ENCODE data around the gene ART3.

Gene ART3

DNA sequence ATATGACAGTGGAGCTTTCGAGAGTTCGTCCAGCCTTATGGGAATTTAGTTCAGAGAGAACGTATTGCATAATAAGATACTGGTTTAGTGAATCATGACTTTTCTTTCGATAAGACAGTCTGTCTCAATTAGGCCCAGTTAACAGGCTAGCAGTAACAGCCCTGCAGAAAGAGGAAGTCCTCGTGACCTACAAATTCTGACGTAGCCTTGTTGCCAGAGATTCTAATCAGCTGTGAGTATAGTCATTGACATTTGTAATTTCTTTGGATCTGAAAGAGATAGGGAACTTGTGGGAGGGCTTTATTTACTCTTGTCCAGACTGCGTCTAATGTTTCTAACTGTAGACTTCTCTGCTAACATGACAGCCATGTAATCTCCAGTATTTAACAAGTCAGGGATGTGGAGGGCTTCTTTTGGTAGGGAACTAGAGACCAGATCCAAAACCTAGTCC, 15.8 kb downstream of the ART3 start:
- Mint-ChIP-seq H3K4me3 (no peak overlapping the region), H3K4me1 (ENCODE audit: low read depth) (peaks cover 4% of the 10 kb centered on the region), H3K27ac (no peak overlapping the region), H3K36me3 (ENCODE audit: low read depth) (no peaks in the 10 kb centered on the region), H3K9me3 (no peaks in the 10 kb centered on the region), H3K27me3 (ENCODE audit: low read depth) (peaks cover 9% of the 10 kb centered on the region)

GRCh38 chr4:76091052-76091451, 16.5 kb downstream of the ART3 start:
- H3K9me3 Mint-ChIP-seq = no peaks in the 10 kb centered on the region
- H3K4me3 Mint-ChIP-seq = no peak overlapping the region
- H3K27me3 Mint-ChIP-seq (ENCODE audit: low read depth) = peaks cover 12% of the 10 kb centered on the region
- no peaks in the 10 kb centered on the region for H3K36me3 Mint-ChIP-seq (ENCODE audit: low read depth)
- no peak overlapping the region for H3K27ac Mint-ChIP-seq
- peaks cover 4% of the 10 kb centered on the region for H3K4me1 Mint-ChIP-seq (ENCODE audit: low read depth)

- Mint-ChIP-seq H3K27ac (no peak overlapping the region), H3K36me3 (ENCODE audit: low read depth) (no peaks in the 10 kb centered on the region), H3K4me3 (no peak overlapping the region)
Observed at GRCh38 chr4:76095568-76095967, 21.1 kb downstream of the ART3 start.

DNA sequence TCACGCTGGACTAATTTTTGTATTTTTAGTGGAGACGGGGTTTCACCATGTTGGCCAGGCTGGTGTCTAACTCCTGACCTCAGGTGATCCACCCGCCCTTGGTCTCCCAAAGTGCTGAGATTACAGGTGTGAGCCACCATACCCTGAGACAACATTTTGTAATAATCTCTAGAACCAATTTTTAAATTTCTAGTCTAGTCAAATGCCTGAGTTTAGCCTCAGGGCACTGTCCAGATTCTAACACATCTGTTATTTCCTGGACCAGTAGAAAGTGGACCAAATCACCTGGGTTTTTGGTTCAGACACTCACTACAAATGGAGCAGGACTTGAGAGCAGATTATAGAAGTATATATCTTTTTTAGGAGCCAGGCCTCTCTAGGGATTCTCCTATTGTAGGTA, 21.6 kb downstream of the ART3 start:
- no peak overlapping the region for H3K27ac Mint-ChIP-seq
- no peaks in the 10 kb centered on the region for H3K9me3 Mint-ChIP-seq
- H3K4me1 Mint-ChIP-seq (ENCODE audit: low read depth) = peaks cover 2% of the 10 kb centered on the region
- H3K36me3 Mint-ChIP-seq (ENCODE audit: low read depth) = no peaks in the 10 kb centered on the region
- peaks cover 17% of the 10 kb centered on the region for H3K27me3 Mint-ChIP-seq (ENCODE audit: low read depth)
- no peak overlapping the region for H3K4me3 Mint-ChIP-seq

More at GRCh38 chr4:76095568-76095967, 21.1 kb downstream of the ART3 start:
- Mint-ChIP-seq H3K4me1 (ENCODE audit: low read depth) (peaks cover 2% of the 10 kb centered on the region), H3K27me3 (ENCODE audit: low read depth) (peaks cover 17% of the 10 kb centered on the region), H3K9me3 (no peaks in the 10 kb centered on the region)

- Mint-ChIP-seq H3K27me3 (ENCODE audit: low read depth) (peaks cover 9% of the 10 kb centered on the region), H3K27ac (no peak overlapping the region), H3K4me3 (no peak overlapping the region), H3K9me3 (no peaks in the 10 kb centered on the region), H3K4me1 (ENCODE audit: low read depth) (no peaks in the 10 kb centered on the region), H3K36me3 (ENCODE audit: low read depth) (no peaks in the 10 kb centered on the region)
Observed at GRCh38 chr4:76105652-76106051, 31.1 kb downstream of the ART3 start.

- no peak overlapping the region for H3K4me3 Mint-ChIP-seq
- no peaks in the 10 kb centered on the region for H3K4me1 Mint-ChIP-seq (ENCODE audit: low read depth)
- H3K27ac Mint-ChIP-seq = no peak overlapping the region
- H3K9me3 Mint-ChIP-seq = no peaks in the 10 kb centered on the region
- no peaks in the 10 kb centered on the region for H3K36me3 Mint-ChIP-seq (ENCODE audit: low read depth)
- peaks cover 8% of the 10 kb centered on the region for H3K27me3 Mint-ChIP-seq (ENCODE audit: low read depth)
Observed at GRCh38 chr4:76106442-76106841, 31.9 kb downstream of the ART3 start.

- no peak overlapping the region for H3K27ac Mint-ChIP-seq
- H3K4me1 Mint-ChIP-seq (ENCODE audit: low read depth) = no peaks in the 10 kb centered on the region
- H3K4me3 Mint-ChIP-seq = no peak overlapping the region
- H3K27me3 Mint-ChIP-seq (ENCODE audit: low read depth) = no peaks in the 10 kb centered on the region
- H3K9me3 Mint-ChIP-seq = no peaks in the 10 kb centered on the region
- peaks cover 6% of the 10 kb centered on the region for H3K36me3 Mint-ChIP-seq (ENCODE audit: low read depth)
Observed at GRCh38 chr4:76108467-76109181, 34.1 kb downstream of the ART3 start.

DNA sequence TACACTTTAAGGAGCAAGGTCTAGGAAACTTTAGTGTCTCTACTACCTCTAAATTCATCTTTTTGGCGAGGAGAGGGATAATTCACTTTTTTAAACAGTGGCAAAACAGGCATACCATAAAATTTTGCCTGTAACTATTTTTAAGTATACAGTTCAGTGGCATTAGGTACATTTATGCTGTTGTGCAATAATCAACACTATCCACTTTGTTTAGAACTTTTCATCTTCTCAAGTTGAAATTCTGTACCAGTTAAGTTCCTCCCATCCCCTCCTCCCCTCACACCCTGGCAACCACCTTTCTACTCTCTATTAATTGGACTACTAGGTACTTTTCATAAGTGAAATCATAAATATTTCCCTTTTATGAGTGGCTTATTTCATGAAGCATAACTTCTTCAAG, 42.3 kb downstream of the ART3 start:
- Mint-ChIP-seq H3K27me3 (ENCODE audit: low read depth) (no peaks in the 10 kb centered on the region), H3K4me3 (no peak overlapping the region), H3K27ac (no peak overlapping the region), H3K4me1 (ENCODE audit: low read depth) (no peaks in the 10 kb centered on the region), H3K36me3 (ENCODE audit: low read depth) (peaks cover 44% of the 10 kb centered on the region), H3K9me3 (no peaks in the 10 kb centered on the region)

DNA sequence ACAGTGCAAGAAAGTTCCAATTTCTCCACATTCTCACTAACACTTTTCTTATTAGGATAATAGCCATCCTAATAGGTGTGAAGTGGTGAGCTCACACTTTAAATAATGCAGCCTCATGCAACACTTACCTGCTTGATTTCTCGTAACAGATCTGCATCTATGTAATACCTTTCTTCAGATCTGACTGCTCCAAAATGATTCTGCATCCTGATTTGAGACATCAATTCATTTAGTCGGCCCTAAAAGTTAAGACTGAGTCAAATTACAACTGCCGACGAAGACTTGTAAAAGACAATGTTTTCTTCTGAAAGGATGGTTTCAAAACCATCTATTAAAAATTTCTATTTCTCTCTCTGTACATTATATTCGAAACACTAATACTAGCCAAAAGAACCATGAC, 43.0 kb downstream of the ART3 start:
- Mint-ChIP-seq H3K4me3 (no peak overlapping the region), H3K27me3 (ENCODE audit: low read depth) (no peaks in the 10 kb centered on the region), H3K4me1 (ENCODE audit: low read depth) (no peaks in the 10 kb centered on the region), H3K27ac (no peak overlapping the region), H3K9me3 (no peaks in the 10 kb centered on the region), H3K36me3 (ENCODE audit: low read depth) (peaks cover 48% of the 10 kb centered on the region)

DNA sequence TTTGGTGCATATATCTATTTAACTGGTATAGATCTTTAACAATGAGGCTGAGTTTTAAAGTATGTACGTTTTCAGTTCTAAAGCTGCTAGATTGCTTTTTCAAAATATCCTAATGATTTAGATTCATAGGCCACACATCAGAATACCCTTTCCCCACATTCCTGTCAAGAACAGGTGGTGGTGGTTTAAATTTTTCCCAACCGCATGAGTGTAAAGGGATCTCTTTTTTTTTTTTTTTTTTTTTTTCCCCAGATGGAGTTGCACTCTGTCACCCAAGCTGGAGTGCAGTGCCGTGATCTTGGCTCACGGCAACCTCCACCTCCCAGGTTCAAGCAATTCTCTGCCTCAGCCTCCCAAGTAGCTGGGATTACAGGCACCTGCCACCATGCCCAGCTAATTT, 45.7 kb downstream of the ART3 start:
- Mint-ChIP-seq H3K9me3 (no peaks in the 10 kb centered on the region), H3K27ac (no peak overlapping the region), H3K36me3 (ENCODE audit: low read depth) (peaks cover 49% of the 10 kb centered on the region), H3K27me3 (ENCODE audit: low read depth) (no peaks in the 10 kb centered on the region), H3K4me3 (no peak overlapping the region), H3K4me1 (ENCODE audit: low read depth) (no peaks in the 10 kb centered on the region)

GRCh38 chr4:76125816-76126215, 51.3 kb downstream of the ART3 start:
- peaks cover 45% of the 10 kb centered on the region for H3K36me3 Mint-ChIP-seq (ENCODE audit: low read depth)
- H3K4me3 Mint-ChIP-seq = no peak overlapping the region
- H3K9me3 Mint-ChIP-seq = no peaks in the 10 kb centered on the region
- no peaks in the 10 kb centered on the region for H3K4me1 Mint-ChIP-seq (ENCODE audit: low read depth)
- H3K27ac Mint-ChIP-seq = no peak overlapping the region
- H3K27me3 Mint-ChIP-seq (ENCODE audit: low read depth) = no peaks in the 10 kb centered on the region

- Mint-ChIP-seq H3K27ac (no peak overlapping the region), H3K27me3 (ENCODE audit: low read depth) (no peaks in the 10 kb centered on the region), H3K36me3 (ENCODE audit: low read depth) (peaks cover 40% of the 10 kb centered on the region)
Observed at GRCh38 chr4:76127754-76128153, 53.2 kb downstream of the ART3 start.

DNA sequence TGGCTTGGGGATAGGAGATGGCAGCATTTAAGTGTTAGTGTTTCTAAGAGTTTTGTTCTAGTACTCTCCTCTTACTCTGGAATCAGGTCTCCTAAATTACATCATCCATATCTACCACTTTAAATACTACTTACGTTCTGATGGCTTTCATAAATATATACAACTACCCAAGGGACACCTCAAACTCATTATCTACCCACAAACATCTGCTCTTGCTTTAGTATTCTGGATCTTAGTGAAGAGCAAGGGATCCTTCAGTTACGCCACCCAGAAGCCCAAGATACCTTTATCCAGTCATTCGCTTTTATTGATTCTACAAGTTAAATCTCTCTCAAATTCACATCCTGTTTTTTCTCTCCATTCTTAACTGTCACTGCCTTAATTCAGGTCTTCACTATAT, 66.7 kb downstream of the ART3 start:
- no peak overlapping the region for H3K4me3 Mint-ChIP-seq
- H3K4me1 Mint-ChIP-seq (ENCODE audit: low read depth) = peaks cover 5% of the 10 kb centered on the region
- peaks cover 37% of the 10 kb centered on the region for H3K36me3 Mint-ChIP-seq (ENCODE audit: low read depth)
- no peaks in the 10 kb centered on the region for H3K9me3 Mint-ChIP-seq
- no peak overlapping the region for H3K27ac Mint-ChIP-seq
- H3K27me3 Mint-ChIP-seq (ENCODE audit: low read depth) = no peaks in the 10 kb centered on the region

More at GRCh38 chr4:76127754-76128153, 53.2 kb downstream of the ART3 start:
- Mint-ChIP-seq H3K4me1 (ENCODE audit: low read depth) (no peaks in the 10 kb centered on the region), H3K4me3 (no peak overlapping the region), H3K9me3 (no peaks in the 10 kb centered on the region)

GRCh38 chr4:76144546-76144945, 70.0 kb downstream of the ART3 start:
- Mint-ChIP-seq H3K27ac (no peak overlapping the region), H3K9me3 (no peaks in the 10 kb centered on the region), H3K4me1 (ENCODE audit: low read depth) (peaks cover 23% of the 10 kb centered on the region), H3K27me3 (ENCODE audit: low read depth) (no peaks in the 10 kb centered on the region), H3K36me3 (ENCODE audit: low read depth) (peaks cover 35% of the 10 kb centered on the region), H3K4me3 (no peak overlapping the region)

DNA sequence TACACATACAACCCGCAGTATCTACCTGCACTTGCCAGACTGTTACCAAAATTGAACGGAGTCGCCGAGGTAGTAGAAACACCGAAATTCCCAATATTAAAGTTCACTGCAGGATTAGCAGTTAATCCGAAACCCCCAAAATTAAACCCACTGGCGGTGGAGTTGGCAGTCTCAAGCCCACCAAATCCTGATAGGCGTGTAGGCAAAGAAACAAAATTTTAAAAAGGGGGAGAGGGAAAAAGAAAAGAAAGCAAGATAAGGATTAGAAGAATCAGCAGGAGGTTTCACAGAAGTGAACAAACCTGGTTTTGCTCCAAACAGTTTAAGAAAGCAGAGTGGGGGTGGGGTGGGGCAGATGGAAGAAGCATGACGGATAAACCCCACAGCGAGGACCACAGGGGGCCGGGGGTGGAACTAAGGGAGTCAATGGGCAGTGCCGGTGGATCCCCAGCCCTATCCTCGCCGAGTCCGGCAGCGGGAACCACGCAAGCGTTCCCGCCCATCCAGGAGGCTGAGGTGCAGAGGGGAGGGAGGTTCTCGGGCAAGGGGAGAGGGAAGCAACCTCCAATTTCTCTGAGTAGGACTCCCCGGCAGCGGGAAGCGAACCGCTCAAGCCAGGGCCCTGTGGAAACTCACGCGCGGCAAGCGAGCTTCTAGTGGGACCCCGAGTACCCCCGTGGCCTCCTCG, 73.1 kb downstream of the ART3 start:
- H3K4me1 Mint-ChIP-seq (ENCODE audit: low read depth) = peaks cover 23% of the 10 kb centered on the region
- peak overlapping the region; percentile 95 for H3K27ac Mint-ChIP-seq
- H3K4me3 Mint-ChIP-seq = peak overlapping the region; percentile 97
- H3K27me3 Mint-ChIP-seq (ENCODE audit: low read depth) = peaks cover 1% of the 10 kb centered on the region
- H3K9me3 Mint-ChIP-seq = no peaks in the 10 kb centered on the region
- H3K36me3 Mint-ChIP-seq (ENCODE audit: low read depth) = peaks cover 14% of the 10 kb centered on the region

Data from T-helper 1 cell treated with Interleukin-12 subunit alpha and Interleukin-12 subunit beta and Interleukin-4 antibody, amounts not matched to agents 30 μg/mL and 1 μg/mL, for 36 hours (primary cell).